SK-N-SH (cell line): ENCODE results near the gene MVB12B.

Source experiments
- CHD2 ChIP-seq: fragments of 150-350 bp; IDR thresholded peaks from 2 replicates; pipeline ENCODE4 v1.6.1; 2018; ENCODE audit warnings: low read length; ENCODE audit not compliant: partially characterized antibody
- EP300 ChIP-seq, 2 experiments: IDR thresholded peaks; 2 replicates each; pipeline versions ENCODE4 v1.4.0 to v1.6.1; 2012; ENCODE audit warnings: borderline replicate concordance in 1 of 2, low read depth in 1 of 2, low read length in 1 of 2
- EZH2phosphoT487 ChIP-seq: fragments of 200-600 bp; sonication (generic); IDR thresholded peaks from 2 replicates; pipeline ENCODE4 v1.6.1; 2017; ENCODE audit warnings: low read depth, mixed run types, mild to moderate bottlenecking, antibody characterized with exemption, moderate library complexity, borderline replicate concordance
- MAX ChIP-seq: IDR thresholded peaks from 2 replicates; pipeline ENCODE4 v1.4.0; 2012; ENCODE audit warnings: low read depth
- MXI1 ChIP-seq: IDR thresholded peaks from 2 replicates; pipeline ENCODE4 v1.6.1; 2012; ENCODE audit warnings: mild to moderate bottlenecking, low read depth, low read length, improper control_type of control experiment
- POLR2AphosphoS5 ChIP-seq: IDR thresholded peaks from 2 replicates; pipeline ENCODE4 v1.6.1; 2012; ENCODE audit warnings: low read depth, low read length
- REST ChIP-seq: IDR thresholded peaks from 2 replicates; pipeline ENCODE4 v1.6.1; 2012; ENCODE audit warnings: mild to moderate bottlenecking, low read depth, low read length, moderate library complexity
- RFX5 ChIP-seq: IDR thresholded peaks from 2 replicates; pipeline ENCODE4 v1.6.1; 2012; ENCODE audit warnings: mild to moderate bottlenecking, improper control_type of control experiment, low read length
- RXRA ChIP-seq: IDR thresholded peaks from 2 replicates; pipeline ENCODE4 v1.4.0; 2012; ENCODE audit warnings: low read depth, mild to moderate bottlenecking, borderline replicate concordance
- YY1 ChIP-seq: IDR thresholded peaks from 2 replicates; pipeline ENCODE4 v1.4.0; 2012; ENCODE audit warnings: low read depth, mild to moderate bottlenecking
- TF ChIP-seq, protein P1 (sequence below): fragments of 200-600 bp; sonication (generic); IDR thresholded peaks from 2 replicates; pipeline ENCODE4 v1.6.1; 2017; ENCODE audit warnings: antibody characterized with exemption, mild to moderate bottlenecking, moderate library complexity
- TF ChIP-seq, protein P2 (sequence below): fragments of 150-350 bp; IDR thresholded peaks from 2 replicates; pipeline ENCODE4 v1.6.1; 2017; ENCODE audit warnings: antibody characterized with exemption, low read length, low read depth, borderline replicate concordance
- TF ChIP-seq, protein P3 (sequence below): IDR thresholded peaks from 2 replicates; pipeline ENCODE4 v1.4.0; 2012; ENCODE audit warnings: low read depth, borderline replicate concordance

GRCh38 chr9:126336736-126337325 is 10.2 kb downstream of the MVB12B start:
- no peak for TF ChIP-seq POLR2AphosphoS5
- TF ChIP-seq EZH2phosphoT487 = no peak
- TF ChIP-seq, protein P1, sequence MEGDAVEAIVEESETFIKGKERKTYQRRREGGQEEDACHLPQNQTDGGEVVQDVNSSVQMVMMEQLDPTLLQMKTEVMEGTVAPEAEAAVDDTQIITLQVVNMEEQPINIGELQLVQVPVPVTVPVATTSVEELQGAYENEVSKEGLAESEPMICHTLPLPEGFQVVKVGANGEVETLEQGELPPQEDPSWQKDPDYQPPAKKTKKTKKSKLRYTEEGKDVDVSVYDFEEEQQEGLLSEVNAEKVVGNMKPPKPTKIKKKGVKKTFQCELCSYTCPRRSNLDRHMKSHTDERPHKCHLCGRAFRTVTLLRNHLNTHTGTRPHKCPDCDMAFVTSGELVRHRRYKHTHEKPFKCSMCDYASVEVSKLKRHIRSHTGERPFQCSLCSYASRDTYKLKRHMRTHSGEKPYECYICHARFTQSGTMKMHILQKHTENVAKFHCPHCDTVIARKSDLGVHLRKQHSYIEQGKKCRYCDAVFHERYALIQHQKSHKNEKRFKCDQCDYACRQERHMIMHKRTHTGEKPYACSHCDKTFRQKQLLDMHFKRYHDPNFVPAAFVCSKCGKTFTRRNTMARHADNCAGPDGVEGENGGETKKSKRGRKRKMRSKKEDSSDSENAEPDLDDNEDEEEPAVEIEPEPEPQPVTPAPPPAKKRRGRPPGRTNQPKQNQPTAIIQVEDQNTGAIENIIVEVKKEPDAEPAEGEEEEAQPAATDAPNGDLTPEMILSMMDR = no peak
- no peak for TF ChIP-seq EP300 (IDR thresholded peaks at IDR 0.05; ENCODE audit: borderline replicate concordance in 1 of 2, low read depth in 1 of 2, low read length in 1 of 2)
- TF ChIP-seq MAX = no peak
- no peak for TF ChIP-seq RFX5
- no peak for TF ChIP-seq YY1
- TF ChIP-seq REST = no peak
- TF ChIP-seq, protein P2, sequence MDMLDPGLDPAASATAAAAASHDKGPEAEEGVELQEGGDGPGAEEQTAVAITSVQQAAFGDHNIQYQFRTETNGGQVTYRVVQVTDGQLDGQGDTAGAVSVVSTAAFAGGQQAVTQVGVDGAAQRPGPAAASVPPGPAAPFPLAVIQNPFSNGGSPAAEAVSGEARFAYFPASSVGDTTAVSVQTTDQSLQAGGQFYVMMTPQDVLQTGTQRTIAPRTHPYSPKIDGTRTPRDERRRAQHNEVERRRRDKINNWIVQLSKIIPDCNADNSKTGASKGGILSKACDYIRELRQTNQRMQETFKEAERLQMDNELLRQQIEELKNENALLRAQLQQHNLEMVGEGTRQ = no peak
- TF ChIP-seq CHD2 = no peak
- TF ChIP-seq, protein P3, sequence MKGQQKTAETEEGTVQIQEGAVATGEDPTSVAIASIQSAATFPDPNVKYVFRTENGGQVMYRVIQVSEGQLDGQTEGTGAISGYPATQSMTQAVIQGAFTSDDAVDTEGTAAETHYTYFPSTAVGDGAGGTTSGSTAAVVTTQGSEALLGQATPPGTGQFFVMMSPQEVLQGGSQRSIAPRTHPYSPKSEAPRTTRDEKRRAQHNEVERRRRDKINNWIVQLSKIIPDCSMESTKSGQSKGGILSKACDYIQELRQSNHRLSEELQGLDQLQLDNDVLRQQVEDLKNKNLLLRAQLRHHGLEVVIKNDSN = no peak
- no peak for TF ChIP-seq RXRA
- TF ChIP-seq MXI1 = no peak
